HG03025 (cell line): ENCODE data around the gene USP53.
"Not testable (repeated sequence)": the region's sequence is repeated elsewhere in the genome, so short reads cannot be mapped to it uniquely, and the experiment has no call there.

Experiments used
- ATAC-seq: cut with Tn5 transposase; IDR thresholded peaks from one replicate; pipeline ENCODE4 v1.9.1; 2021; ENCODE audit warnings: mild to moderate bottlenecking, moderate library complexity; ENCODE audit not compliant: unreplicated experiment, low FRiP score

Gene USP53

DNA sequence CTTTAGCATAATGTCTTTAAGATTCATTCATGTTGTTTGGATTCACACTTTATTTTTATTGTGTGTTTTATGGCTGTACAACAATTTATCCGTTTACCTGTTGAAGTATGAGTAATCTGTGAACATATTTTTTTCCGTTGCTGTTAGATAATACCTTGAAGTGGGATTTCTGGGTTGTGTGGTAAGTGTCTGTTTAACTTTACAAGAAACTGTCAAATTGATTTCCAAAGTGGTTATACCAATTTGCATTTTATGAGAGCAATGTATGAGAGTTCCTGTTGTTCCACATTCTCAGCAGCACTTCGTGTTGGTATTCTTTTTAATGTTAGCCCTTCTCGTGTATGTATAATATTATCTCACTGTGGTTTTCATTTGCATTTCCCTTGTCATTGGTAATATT lies 53.6 kb downstream of the USP53 start:
- ATAC-seq = no peak

DNA sequence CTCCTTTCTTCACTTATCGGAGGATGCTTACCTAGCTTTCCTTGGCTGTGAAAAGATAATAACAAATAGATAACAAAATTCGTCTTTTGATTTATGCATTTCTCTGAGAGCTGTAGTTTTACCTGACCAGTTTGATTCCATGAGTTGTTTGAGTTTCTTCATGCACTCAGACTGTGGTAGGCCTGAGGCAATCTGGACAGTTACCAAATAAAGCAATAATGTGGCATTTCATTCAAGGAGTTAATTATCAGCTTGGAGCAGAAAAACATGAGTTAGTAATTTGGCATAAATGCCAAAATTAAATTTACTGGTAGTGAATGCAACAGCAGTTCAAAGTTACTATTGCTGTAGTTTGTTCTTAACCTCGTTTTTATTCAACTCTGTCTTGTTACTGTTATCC lies 56.0 kb downstream of the USP53 start:
- ATAC-seq = no peak

DNA sequence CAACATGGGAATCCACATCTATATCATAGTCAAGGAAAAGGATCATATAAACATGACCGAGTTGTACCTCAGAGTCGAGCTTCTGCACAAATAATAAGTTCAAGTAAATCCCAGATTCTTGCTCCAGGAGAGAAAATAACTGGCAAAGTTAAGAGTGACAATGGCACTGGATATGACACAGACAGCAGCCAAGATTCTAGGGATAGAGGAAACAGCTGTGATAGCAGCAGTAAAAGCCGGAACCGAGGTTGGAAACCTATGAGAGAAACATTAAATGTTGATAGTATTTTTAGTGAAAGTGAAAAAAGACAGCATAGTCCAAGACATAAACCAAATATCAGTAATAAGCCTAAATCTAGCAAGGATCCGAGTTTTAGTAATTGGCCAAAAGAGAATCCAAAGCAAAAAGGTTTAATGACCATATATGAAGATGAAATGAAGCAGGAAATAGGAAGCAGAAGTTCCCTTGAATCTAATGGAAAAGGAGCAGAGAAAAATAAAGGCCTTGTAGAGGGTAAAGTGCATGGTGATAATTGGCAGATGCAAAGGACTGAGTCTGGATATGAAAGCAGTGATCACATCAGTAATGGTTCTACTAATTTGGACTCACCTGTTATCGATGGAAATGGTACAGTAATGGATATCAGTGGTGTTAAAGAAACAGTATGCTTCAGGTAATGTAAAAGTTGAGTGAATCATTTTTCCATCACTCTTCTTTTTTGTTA lies 59.0 kb downstream of the USP53 start:
- ATAC-seq = no peak

DNA sequence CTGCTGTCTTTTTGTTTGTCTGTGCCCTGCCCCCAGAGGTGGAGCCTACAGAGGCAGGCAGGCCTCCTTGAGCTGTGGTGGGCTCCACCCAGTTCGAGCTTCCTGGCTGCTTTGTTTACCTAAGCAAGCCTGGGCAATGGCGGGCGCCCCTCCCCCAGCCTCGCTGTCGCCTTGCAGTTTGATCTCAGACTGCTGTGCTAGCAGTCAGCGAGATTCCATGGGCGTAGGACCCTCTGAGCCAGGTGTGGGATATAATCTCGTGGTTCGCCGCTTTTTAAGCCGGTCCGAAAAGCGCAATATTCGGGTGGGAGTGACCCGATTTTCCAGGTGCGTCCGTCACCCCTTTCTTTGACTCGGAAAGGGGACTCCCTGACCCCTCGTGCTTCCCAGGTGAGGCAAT lies 67.0 kb downstream of the USP53 start:
- ATAC-seq = not testable (repeated sequence)

DNA sequence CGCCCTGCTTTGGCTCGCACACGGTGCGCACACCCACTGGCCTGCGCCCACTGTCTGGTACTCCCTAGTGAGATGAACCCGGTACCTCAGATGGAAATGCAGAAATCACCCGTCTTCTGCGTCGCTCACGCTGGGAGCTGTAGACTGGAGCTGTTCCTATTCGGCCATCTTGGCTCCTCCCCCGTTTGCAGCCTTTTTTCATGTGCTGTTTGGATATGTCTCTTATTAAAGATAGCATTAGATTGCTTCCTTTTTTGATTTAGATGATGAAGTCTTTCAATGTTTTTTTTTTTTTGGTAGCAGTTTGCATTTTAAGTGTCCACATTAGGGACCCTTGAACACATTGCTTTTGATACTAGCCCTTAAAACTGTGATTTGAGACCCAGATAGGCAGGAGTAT lies 67.4 kb downstream of the USP53 start:
- ATAC-seq = not testable (repeated sequence)

DNA sequence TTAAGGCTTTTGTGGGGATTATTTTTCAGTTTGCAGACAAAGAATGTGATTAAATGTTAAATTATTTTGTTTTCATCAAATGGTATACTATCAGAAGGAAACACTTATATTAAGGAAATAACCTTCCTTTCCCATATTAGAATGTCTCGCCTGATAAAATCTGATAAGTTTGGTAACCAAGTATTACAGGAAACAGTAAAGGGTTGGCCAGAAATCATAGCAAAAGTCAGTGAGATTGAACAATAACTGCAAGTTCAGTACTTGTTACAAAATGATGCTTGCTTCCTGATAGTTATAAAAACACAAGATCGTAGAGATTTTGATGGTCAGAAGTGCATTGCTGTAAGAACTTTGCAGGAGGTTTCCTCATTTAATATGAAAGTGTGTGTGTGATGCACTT lies 68.9 kb downstream of the USP53 start:
- ATAC-seq = no peak

DNA sequence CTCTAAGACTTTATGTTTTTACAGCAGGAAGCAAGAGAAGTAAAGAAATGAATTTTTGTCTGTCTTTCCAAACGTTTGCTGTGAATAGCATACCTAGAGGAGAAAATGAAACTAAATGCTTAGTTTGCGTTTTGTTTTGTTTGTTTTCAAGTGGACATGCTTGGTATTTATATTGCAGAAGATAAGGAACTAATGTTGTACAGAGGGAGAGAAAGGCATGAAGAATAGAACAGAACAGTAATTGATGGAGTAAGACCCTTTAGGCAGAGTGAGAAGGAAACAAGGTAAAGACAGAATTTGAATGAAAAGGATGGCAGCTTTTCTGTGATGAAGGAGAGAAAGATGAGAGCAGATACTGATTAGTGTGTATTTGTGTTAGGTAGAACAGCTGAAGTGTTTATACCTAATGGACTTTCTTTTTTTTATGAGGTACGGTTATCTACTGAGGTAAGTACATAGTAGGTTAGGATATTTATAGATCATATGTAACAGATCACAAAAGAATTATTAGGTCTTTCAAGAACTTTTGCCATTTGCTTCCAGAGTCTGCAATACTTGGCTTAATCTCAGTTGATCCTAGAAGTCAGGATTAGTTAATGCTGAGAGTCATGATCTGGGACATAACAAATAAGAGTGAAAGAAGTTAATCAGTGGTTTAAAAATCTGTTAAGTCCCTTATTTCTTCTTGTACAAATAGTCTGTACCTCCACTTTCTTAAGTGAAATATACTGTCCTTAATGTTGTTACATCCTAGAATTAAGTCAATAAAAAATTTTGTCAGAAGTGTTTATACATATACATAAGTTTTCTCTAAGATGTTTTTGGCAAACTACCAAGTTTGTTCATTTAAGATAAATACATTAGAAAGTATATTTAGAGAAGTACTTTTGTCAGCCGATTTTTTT lies 72.6 kb downstream of the USP53 start:
- ATAC-seq = no peak

DNA sequence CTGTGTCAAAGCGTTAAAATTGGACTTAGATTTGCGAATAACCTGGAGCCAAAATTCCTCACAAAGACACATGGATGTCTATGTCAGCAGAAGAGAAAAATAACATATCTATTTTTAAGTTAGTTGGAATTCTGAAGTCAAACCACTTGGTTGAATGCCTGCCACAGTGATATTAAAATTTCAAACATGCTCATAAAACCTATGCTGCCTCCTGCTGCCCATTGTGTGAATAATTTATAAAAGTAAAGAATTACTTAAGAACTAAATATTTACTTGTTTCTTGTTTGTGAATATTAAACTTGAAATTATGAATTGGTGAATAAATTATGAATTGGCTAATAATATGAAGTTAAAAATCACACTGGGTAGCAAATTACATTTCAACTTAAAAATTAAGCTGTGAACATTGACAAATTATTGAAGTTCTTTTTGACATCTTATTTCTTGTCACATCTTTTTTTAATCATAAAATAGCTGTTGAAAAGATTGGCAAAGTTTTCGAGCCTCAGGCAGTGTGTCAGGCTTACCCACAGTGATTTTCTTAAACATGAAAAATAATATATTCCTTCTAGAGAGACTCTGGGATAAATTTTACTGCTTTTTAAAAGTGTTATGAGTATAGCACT lies 74.0 kb downstream of the USP53 start:
- ATAC-seq = no peak

DNA sequence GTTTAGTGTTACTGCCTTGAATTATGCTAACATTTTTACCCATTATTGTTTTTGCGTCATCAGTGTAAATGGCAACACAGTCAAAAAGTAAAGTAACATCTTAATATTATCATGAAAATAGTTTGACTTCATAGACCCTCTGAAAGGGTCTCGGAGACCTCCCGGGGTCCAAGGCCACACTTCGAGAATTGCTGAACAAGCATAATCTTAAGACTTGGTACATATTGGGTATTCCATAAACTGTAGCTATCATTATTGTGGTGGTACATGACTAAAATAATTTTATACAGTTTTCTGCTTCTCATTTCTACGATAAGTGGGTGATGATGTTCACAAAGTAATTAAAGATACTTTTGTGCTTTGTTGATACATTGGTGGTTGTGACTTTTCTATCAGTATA lies 76.8 kb downstream of the USP53 start:
- no peak for ATAC-seq

DNA sequence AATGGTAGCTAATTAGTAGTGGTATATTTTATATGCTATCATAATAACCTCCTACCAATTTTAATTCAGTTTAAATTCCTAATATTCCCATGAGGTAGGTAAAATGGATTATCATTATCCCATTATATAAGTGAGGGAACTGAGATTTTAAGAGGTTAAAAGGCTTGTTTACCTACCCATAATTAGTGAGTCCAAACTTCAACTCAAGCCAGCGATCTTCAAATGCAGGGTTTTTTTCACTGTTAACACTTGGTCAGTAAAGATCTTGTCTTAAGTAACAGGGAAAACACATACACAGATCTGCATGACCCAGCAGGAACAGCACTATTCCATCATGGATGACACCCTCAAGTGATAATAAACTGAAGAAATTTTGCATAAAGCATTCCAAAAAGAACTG lies 78.1 kb downstream of the USP53 start:
- no peak for ATAC-seq

DNA sequence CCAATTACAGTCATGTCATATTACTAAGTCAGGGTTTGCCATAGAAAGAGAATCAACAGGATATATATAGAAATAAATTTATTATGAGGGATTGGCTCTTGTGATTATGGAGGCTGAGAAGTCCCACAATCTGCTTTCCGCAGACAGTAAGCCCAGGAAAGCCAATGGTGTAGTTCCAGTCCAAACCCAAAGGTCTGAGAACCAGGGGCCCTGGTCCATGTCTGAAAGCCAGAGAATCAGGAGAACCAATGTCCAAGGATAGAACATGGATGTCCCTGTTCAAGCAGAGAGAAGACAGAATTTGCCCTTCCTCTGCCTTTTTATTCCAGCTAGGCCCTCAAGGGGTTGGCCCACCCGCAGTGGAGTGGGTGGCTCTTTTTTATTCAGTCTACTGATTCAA lies 83.8 kb downstream of the USP53 start:
- ATAC-seq = no peak

DNA sequence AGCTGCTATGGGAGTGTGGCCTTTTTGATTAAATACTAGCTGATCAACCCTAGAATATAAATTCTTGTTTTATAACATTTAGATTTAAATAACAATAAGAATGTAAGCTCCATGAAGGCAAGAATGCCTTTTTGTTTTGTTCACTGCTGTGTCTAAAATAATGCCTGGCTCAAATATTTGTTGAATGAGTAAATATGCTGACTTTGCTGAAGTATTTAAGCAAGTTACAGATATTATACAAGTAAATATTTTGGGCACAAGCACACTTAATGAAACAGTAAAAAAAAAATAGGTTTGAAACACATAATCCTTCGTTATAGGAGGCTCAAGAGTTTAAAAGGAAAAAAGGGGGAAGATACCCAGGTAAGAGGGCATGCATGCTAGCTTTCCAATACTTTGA lies 85.3 kb downstream of the USP53 start:
- no peak for ATAC-seq

DNA sequence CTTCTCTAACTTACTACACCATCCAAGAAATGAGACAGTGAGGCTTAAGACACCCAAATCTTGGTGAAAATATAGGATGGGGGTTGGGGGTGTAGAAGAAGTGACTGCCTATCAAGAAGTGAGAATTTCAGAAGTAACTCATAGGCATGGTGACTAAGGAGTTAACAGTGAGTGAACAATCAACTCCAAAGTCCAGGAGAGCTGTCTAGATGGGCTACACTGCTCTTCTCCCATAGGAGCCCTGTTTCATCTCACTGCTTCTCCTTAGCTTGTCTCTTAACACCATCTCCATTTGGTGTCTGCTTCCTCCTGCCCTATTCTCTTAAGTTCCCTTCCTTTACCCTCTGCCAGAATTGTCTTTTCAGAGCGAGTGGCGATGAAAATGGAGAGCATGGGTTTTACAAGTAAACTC lies 86.8 kb downstream of the USP53 start:
- ATAC-seq = no peak

DNA sequence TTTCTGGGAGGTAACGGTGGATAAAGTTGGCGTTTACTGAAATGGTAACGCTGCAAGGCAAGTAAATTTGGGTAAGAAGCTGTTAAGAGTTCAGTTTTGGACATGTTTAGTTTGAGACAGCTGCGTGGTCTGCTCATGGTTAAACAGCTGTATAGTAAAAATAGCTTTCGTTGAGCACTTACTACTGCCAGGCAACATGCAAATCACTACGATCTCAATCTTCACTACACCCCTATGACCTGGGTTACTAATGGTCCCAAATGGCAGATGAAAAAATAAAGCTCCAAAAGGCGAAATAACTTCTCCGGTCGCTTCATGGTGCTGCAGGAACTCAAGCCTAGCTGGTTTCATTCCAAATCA lies 87.2 kb downstream of the USP53 start:
- ATAC-seq = peak; percentile 71

DNA sequence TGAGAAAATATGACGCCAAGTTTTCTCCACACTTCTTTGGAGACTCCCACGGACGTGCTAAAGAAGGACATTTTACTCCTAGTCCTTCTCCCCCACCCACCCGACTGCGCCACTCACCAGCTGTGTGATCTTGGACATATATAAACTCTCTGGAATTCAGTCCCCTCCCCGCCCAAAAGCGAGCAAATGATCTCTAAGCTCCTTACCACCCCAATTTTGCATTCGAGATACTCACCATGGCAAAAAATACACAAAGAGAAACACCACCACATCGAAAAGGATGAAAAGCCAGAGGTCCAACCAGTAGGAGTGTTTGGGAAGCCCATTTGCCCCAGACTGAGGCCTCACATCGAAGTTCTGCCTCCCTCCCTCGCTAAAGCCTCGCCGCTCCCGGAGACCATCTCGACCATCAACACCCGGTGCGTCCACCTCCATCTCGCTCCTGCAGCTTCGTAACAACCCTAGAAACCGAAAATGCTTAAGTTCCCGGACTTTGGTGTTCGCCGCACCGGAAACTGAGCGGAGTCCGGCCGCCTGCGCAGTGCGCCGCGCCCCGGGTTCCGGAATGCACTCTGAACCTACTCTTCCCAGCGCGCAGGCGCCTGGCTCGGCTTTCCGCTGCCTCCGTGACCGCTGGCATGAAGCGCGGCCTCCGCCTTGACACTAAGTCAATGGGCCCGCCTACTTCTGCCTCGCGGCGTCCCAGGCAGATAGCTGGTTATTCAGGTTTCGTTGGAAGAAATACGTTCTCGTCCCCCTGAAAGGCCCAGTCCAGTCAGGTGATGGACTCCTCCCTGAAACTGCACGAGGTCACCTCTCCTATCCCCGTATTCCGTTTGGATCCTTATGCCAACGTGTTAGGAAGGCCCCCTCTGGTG lies 87.8 kb downstream of the USP53 start:
- ATAC-seq = peak; percentile 95

DNA sequence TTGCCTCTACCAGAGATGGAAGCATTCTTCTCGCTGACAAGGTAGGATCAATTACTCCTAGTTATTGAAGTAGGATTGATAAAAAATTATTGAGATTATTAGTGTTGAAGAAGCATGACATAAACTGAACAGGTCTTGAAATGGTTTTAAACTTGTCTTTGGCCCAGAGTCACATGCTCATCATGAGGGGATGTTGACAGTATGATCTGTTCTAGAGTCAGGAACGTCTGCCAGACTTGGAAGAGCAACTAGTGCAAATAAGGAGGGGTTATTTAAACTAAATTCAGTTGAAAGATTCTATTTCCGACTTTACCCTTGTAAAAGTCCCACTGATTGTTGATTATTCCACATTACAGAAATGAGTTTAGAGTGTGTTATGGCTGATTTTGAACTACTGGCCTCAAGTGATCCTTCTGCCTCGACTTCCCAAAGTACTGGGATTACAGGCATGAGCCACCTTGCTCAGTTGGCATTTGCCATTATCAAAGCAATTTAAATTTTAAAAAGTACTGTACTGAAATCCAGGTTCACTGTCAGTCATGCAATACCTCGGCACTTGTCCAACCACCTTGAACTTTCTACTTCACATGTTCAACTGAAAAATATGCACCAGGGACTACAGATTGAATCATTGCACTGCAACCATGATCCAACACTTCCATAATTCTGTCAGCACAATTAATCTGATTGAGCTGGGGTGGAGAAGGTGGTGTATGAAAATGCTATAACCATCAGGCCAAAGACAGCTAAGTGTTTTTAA lies 89.7 kb downstream of the USP53 start:
- no peak for ATAC-seq

DNA sequence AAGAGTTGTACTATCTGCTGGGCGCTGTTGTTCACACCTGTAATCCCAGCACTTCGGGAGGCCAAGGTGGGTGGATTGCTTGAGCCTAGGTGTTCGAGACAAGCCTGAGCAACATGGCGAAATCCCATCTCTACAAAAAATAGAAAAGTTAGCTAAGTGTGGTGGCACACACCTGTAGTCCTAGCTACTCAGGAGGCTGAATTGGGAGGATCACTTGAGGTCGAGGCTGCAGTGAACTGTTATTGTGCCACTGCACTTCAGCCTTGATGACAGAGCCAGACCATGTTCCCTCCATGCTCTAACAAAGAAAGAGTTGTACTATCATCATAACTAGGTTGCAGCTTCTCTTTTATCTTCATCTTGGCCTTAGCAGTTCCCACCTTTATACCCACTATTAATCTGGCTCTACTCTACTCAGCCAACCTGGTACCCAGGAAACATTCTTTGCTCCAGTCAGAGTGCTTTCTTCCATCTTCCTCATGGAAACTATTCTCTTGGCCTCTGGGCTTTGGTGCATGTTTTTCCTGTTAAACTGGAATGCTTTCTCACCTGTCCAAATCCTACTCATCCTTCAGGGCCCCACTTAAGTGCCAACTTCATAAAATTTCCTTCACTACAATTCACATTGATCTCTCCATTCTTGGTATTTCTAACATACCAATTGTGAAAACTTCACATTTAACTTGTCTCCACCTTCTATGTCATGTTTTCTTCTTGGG lies 91.2 kb downstream of the USP53 start:
- no peak for ATAC-seq

DNA sequence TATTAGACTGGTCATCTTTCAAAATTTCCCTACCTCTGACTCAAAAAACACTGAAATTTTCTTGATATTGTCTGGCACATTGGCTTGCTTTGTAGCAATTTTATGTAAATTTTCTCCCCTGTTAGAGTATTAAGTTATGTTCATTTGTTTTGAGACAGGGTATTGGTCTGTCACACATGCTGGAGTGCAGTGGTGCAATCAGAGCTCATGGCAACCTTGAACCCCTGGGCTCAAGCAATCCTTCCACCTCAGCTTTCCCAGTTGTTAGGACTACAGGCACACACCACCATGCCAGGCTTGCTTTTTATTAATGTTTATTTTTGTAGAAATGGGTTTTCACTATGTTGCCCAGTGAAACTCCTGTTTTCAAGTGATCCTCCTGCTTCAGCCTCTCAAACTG lies 91.9 kb downstream of the USP53 start:
- no peak for ATAC-seq

DNA sequence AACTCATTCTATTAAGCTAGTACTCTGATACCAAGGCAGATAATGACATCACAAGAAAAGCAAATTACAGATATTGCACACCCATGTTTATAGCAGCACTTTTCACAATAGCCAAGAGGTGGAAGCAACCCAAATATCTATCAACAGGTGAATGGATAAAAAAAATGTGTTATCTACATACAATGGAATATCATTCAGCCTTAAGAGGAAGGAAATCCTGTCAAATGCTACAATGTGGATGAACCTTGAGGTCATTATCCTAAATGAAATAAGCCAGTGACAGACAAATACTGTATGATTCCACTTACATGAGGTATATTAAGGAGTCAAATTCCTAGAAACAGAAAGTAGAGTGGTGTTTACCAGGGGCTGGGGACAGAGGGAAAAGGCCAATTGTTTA lies 95.1 kb downstream of the USP53 start:
- ATAC-seq = no peak
